Endothelial cell of umbilical vein (primary cell): ENCODE data around the gene IL16. TPM values are rescaled to one million over a fixed set of nuclear protein-coding genes. Genes with fewer than 3 reads are reported as not detected.

Experiments
- BruUV-seq: library from RNA; stranded (reverse); fragments of 400-500 nt; replicated peaks from 2 replicates; lab custom pipeline; 2021; lab: Mats Ljungman, UMichigan
- CTCF ChIA-PET: fragments of 300-600, 350-600 bp; sonication (Branson Sonifier 250); formaldehyde crosslinking; loops from one replicate; lab custom pipeline; 2021; ENCODE audit warnings: antibody characterized with exemption, inconsistent platforms; lab: Charles Lee
- POLR2A ChIA-PET: fragments of 300-600, 350-600 bp; sonication (Branson Sonifier 250); formaldehyde crosslinking; loops from one replicate; lab custom pipeline; 2021; ENCODE audit warnings: antibody characterized with exemption, inconsistent platforms; lab: Charles Lee
- DNase-seq: peaks from one replicate; pipeline ENCODE4 v3.0.0-alpha.2; 2011; ENCODE audit warnings: low read depth, low spot score
- FAIRE-seq: peaks from 2 replicates; lab custom pipeline; 2011; peaks lifted over from hg19 to GRCh38; lab: Jason Lieb, UNC
- H2AFZ ChIP-seq: 2 replicates; pipeline ENCODE4 v1.6.0; 2012; ENCODE audit warnings: low read depth, low read length, control low read depth, inconsistent platforms
- H3K27ac ChIP-seq: 2 replicates; pipeline ENCODE4 v1.5.1; 2011; ENCODE audit warnings: low read depth, mild to moderate bottlenecking, control low read depth, low read length, moderate library complexity; ENCODE audit not compliant: insufficient read depth
- H3K27me3 ChIP-seq, 2 experiments: 2 replicates each; pipeline versions ENCODE4 v1.6.0 to v1.6.1; 2011; ENCODE audit warnings: low read length in 2 of 2, mixed read lengths in 1 of 2; ENCODE audit not compliant: control insufficient read depth in 2 of 2, insufficient read depth in 2 of 2
- H3K36me3 ChIP-seq, 2 experiments: 2 replicates in 1 of 2; 3 replicates in 1 of 2; pipeline ENCODE4 v1.5.1; 2011; ENCODE audit warnings: low read length in 2 of 2, mild to moderate bottlenecking in 1 of 2, moderate library complexity in 1 of 2; ENCODE audit not compliant: control insufficient read depth in 2 of 2, insufficient read depth in 2 of 2; ENCODE audit errors: extremely low read depth in 1 of 2
- H3K4me1 ChIP-seq: 3 replicates; pipeline ENCODE4 v1.5.1; 2011; ENCODE audit warnings: mild to moderate bottlenecking, low read length; ENCODE audit not compliant: control insufficient read depth, insufficient read depth; ENCODE audit errors: extremely low read depth
- H3K4me2 ChIP-seq: 2 replicates; pipeline ENCODE4 v1.6.1; 2011; ENCODE audit warnings: low read length, control low read depth, mixed read lengths; ENCODE audit not compliant: insufficient read depth
- H3K4me3 ChIP-seq, 3 experiments: fragments of 200-600 bp in 1 of 3; sonication (generic), shearing (Covaris generic) in 1 of 3; replicated peaks in 1 of 3; 2 replicates each; pipeline ENCODE4 v1.5.1; 2011 to 2016; ENCODE audit warnings: control low read depth in 3 of 3, low read length in 3 of 3, mild to moderate bottlenecking in 2 of 3, inconsistent platforms in 1 of 3, low read depth in 1 of 3, moderate library complexity in 1 of 3; ENCODE audit not compliant: insufficient read depth in 1 of 3
- H3K79me2 ChIP-seq: 2 replicates; pipeline ENCODE4 v1.6.0; 2012; ENCODE audit warnings: low read length, inconsistent platforms; ENCODE audit not compliant: control insufficient read depth, insufficient read depth
- H3K9ac ChIP-seq: replicated peaks from 2 replicates; pipeline ENCODE3; 2011; ENCODE audit warnings: low read length, control low read depth; ENCODE audit not compliant: insufficient read depth; ENCODE audit errors: extremely low read depth
- H3K9me1 ChIP-seq: replicated peaks from 3 replicates; pipeline ENCODE4 v1.6.0; 2011; ENCODE audit warnings: mild to moderate bottlenecking, low read length; ENCODE audit not compliant: control insufficient read depth, insufficient read depth; ENCODE audit errors: extremely low read depth
- H3K9me3 ChIP-seq: replicated peaks from 2 replicates; pipeline ENCODE4 v1.5.1; 2012; ENCODE audit warnings: low read length, inconsistent platforms; ENCODE audit not compliant: control insufficient read depth, insufficient read depth
- H4K20me1 ChIP-seq: replicated peaks from 2 replicates; pipeline ENCODE3; 2011; ENCODE audit warnings: mild to moderate bottlenecking, low read length; ENCODE audit not compliant: control insufficient read depth, insufficient read depth; ENCODE audit errors: extremely low read depth
- CTCF ChIP-seq, 2 donors: IDR thresholded peaks; 1 replicate in 1 of 2; 2 replicates in 1 of 2; pipeline ENCODE4 v1.5.1; 2011; ENCODE audit warnings: low read length in 2 of 2, mild to moderate bottlenecking in 2 of 2, moderate library complexity in 2 of 2, control low read depth in 1 of 2, inconsistent platforms in 1 of 2, low read depth in 1 of 2; ENCODE audit not compliant: insufficient read depth in 1 of 2; ENCODE audit errors: extremely low read depth in 1 of 2
- GATA2 ChIP-seq: IDR thresholded peaks from 2 replicates; pipeline ENCODE4 v1.7.0; 2011; ENCODE audit warnings: low read depth, mild to moderate bottlenecking, moderate library complexity, mixed read lengths, low read length; ENCODE audit not compliant: insufficient read length, insufficient read depth
- MYC ChIP-seq: IDR thresholded peaks from one replicate; pipeline ENCODE4 v1.6.1; 2011; ENCODE audit warnings: mild to moderate bottlenecking, low read depth, low read length
- POLR2A ChIP-seq: IDR thresholded peaks from 2 replicates; pipeline ENCODE4 v1.6.1; 2012; ENCODE audit warnings: low read depth, mild to moderate bottlenecking, control low read depth, low read length
- dilution Hi-C: fragments of 300-500 bp; cut with MboI; formaldehyde crosslinking; loops from one replicate; pipeline ENCODE4 v1.15.0; 2019; ENCODE audit warnings: low sequenced_read_pairs; ENCODE audit not compliant: extremely low pct_ligation_motif_present
- intact Hi-C: fragments of 100-400 bp; cut with micrococcal nuclease; formaldehyde crosslinking; loops from one replicate; pipeline ENCODE4 v1.10.0; 2022
- polyA plus RNA-seq, 4 experiments: library from polyadenylated mRNA; depleted of rRNA in 3 of 4; stranded (reverse) in 3 of 4; unstranded in 1 of 4; fragments of >200 nt; gene quantifications; 2 replicates each; pipeline versions ENCODE4 v1.2.1 to v1.2.3, GENCODE V29; 2011 to 2012; ENCODE audit warnings: missing spikeins in 1 of 4
- total RNA-seq: library from RNA; stranded (reverse); gene quantifications from 2 replicates; pipeline ENCODE4 v1.2.3, GENCODE V29; 2021
- TF ChIP-seq, protein P1 (sequence below): IDR thresholded peaks from 2 replicates; pipeline ENCODE4 v1.6.1; 2011; ENCODE audit not compliant: insufficient read depth, insufficient read length

Gene IL16
- total and polyA plus RNA-seq, 2 donors (not counting 3 experiments of a cell fraction or from before 2014, with no cell fraction given): 0.29 to 2.1 TPM

GRCh38 chr15:81317642-81318017 is 121.0 kb downstream of the IL16 start:
- intact Hi-C loops: no loop called here
- POLR2A ChIA-PET: no interaction called here
- no peak for FAIRE-seq

More at GRCh38 chr15:81317642-81318017, 121.0 kb downstream of the IL16 start:
- CTCF ChIA-PET: interaction anchor here (2.5 kb wide), 1 partner anchor 51 kb away, joined by 9 read pairs; no protein-coding TSS in a partner anchor
- no peaks in the 10 kb centered on the region for H3K27me3 ChIP-seq
- no peak for TF ChIP-seq MYC
- TF ChIP-seq GATA2: no peak
- no peak for TF ChIP-seq CTCF (IDR thresholded peaks at IDR 0.05; ENCODE audit: extremely low read depth in 1 of 2, insufficient read depth in 1 of 2, low read depth in 1 of 2, low read length in 2 of 2)
- TF ChIP-seq, protein P1, sequence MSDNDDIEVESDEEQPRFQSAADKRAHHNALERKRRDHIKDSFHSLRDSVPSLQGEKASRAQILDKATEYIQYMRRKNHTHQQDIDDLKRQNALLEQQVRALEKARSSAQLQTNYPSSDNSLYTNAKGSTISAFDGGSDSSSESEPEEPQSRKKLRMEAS: no peak
- no peak for TF ChIP-seq POLR2A
- H3K79me2 ChIP-seq: no peaks in the 10 kb centered on the region
- no peak for DNase-seq
- no peak overlapping the region for H3K9ac ChIP-seq
- H3K27ac ChIP-seq: no peak overlapping the region
- H3K9me1 ChIP-seq: no peaks in the 10 kb centered on the region
- H4K20me1 ChIP-seq: no peaks in the 10 kb centered on the region
- no peak overlapping the region for H2AFZ ChIP-seq
- no peaks in the 10 kb centered on the region for H3K36me3 ChIP-seq
- no peaks in the 10 kb centered on the region for H3K4me1 ChIP-seq
- dilution Hi-C loops: no loop called here
- H3K4me3 ChIP-seq: no peak overlapping the region
- H3K4me2 ChIP-seq: no peak overlapping the region
- no peaks in the 10 kb centered on the region for H3K9me3 ChIP-seq
- BruUV-seq: no TSS peak
